NCI-H1105 (cell line): ENCODE measurements around the gene UGT2B28.
"Not testable (repeated sequence)": the region's sequence is repeated elsewhere in the genome, so short reads cannot be mapped to it uniquely, and the experiment has no call there.

Source experiments
- DNase-seq: peaks from one replicate; lab custom pipeline; 2025; lab: John Stamatoyannopoulos, UW

Gene UGT2B28

DNA sequence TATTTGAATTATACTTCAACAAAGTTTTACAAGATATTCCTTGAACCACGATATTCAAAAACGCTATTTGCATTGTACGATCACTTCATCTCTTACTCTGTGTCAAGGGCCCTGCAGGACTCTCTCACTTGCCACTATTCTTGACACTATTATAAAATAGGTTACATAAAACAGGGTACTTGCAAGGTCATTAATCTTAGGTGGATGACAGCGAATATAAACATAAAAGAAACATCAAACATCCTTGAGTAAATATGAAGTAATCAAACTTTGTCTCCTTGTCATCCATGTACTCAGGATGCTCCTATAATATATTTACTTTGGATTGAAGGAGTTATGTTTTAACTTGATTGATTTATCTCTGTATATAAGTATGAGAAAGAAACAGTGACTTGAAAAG, at the start of gene UGT2B28:
UGT2B28 (plus strand) TSS at position 395 of the 400 bp plus-strand sequence. CDS start 26 bp downstream, outside the sequence.
- not testable (repeated sequence) for DNase-seq

DNA sequence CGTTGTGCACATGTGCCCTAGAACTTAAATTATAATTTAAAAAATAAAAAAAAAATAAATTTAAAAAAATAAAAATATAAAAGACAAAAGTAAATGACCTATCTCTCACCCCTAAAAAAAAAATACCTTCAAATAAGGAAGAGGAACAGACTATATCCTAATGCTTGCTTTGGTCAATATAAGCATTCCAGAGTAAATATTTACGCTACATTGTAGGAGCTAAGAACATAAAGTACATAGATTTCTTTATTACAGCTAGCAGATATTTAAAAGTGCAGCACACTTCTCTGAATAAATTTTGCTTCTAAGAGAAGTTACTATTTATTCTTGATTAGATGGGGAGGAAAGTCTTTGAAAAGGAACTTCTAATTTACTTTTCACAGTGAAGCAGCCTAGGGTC, 41.2 kb upstream of the UGT2B28 start:
- no peak for DNase-seq

DNA sequence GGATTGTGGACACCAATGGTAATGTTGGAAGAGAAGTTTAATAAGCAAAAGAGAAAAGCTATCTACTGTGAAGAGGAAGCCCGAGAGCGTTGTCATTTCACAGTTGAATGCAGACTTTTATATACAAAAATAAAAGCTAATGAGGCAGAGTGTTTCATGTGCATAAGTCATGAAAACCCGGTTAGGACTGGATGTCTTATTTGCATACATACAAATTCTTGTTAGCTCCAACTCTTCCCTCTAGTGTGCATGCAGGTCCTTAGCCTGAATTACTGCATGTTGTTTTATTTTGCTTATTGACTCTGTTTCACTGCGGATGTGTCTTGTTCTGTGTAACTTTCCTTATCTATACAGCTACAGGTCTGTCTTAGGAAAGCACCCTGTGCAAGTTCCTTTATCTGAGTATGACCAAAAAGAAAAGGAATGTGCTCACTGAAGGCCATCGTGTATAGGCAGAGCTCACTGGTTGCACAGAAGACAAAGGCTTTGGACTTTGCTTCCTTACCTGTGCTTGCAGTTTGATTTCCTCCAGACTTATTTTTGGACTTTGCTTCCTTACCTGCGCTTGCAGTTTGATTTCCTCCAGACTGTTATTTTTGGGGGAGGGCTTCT, 40.6 kb upstream of the UGT2B28 start:
- no peak for DNase-seq

DNA sequence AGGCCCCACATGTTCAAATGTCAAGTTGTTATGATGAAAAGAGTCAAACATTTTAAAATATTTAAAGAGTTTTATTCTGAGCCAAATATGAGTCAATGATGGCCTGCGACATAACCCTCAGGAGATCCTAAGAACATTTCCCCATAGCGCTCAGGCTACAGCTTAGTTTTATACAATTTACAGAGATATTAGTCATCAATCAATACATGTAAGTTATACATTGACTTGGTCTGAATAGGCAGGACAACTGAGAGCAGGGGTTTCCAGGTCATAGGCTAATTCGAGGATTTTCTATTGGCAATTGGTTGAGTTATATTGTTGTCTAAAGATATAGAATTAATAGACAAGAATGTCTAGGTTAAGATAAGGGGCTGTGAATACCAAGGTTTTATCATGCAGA, 39.5 kb upstream of the UGT2B28 start:
- DNase-seq, result not testable (repeated sequence)

DNA sequence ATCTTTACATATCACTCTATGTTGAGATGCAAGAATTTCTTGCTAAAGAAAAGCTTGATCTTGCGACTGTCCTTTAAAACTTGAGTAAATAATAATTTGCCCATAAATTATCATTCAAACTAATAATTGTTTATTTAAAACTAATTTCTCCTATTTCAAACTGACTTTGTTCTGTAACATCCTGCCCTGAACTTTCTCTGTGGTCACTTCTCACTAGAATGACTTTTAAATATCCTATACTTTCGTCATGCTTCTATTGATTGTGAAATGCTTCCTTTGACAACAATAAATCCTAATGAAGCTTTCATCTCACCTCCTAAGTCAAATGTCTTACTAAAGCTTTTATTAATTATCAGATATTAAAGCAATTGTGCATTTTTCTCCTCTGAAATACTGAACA, 38.5 kb upstream of the UGT2B28 start:
- DNase-seq, result not testable (repeated sequence)

DNA sequence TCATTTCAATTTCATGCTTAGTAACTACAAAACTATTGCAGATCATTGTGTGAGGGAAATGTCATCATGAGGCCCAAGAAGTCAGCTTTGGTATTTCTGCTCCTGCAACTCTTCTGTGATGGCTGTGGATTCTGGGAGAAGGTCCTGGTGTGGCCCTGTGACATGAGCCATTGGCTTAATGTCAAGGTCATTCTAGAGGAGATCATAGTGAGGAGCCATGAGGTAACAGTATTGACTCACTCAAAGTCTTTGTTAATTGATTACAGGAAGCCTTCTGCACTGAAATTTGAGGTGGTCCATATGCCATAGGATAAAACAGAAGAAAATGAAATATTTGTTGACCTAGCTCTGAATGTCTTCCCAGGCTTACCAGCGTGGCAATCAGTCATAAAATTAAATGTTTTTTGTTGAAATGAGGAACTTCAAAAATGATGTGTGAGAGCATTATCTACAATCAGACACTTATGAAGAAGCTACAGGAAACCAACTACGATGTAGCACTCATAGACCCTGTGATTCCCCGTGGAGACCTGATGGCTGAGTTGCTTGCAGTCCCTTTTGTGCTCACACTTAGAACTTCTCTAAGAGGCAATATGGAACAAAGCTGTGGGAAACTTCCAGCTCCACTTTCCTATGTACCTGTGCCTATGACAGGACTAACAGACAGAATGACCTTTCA, 37.6 kb upstream of the UGT2B28 start:
- not testable (repeated sequence) for DNase-seq

DNA sequence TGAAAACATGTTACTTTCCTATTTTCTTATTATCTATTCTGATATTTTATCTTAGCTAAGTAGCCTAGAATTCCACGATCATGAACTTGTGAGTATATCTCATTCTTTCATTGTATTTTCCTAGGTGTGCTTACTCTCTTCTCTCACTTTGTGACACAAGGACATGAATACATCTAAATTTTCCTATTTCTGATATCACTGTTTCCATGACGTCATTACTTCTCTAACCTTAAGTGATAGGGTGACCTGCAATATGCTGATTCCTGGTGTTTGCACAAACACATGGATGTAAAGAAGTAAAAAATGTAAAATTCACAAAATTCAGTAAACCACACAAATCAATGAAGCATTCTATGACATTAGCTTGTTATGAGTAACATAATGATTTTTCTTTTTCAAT, 29.4 kb upstream of the UGT2B28 start:
- not testable (repeated sequence) for DNase-seq

DNA sequence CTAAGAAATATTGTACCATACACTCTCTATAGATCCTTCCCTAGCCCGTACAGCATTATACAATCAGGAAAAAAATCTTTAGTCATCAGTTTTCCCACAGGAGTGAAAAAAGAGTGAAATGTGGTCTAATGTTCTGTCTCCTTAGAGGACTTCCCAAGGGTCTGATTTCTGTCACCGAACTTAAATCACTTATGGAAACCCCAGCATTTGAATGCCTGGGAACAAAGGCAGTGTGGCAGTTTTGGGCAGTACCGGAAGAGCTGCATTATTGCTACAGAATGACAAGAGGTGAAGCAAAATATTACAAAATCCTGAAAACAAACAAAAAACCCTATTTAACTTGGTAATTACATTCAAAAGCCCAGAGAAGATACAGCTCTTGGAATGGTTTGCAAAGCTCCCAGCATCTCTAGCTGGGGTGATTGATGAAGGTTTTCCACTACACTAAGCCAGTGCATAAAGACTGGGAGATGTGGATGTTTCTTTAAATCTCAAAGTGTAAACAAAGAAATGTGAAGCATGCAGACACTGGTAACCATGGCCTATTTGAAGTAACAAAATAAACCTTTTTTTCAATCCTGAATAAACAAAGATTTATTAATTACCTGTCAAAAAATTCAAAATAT, 27.0 kb upstream of the UGT2B28 start:
- not testable (repeated sequence) for DNase-seq

DNA sequence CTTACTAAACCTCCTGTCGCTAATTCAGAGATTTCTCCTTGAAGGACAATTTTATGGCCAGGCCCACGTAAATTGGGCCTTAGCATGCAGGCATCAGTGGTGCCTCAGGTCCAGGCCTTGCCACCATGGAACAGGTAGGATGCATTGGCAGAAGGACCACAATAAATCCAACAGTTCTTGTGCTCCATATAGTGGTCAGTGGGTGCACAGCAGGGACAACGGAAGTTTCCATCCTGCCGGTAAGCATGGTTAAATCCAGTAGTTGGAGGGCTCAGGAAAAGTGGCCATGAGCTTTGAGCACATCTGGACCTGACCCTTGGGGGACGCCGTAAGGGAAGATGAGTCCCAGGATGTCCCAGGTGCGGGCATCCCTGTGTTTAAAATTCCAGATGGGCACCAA, 11.7 kb upstream of the UGT2B28 start:
- not testable (repeated sequence) for DNase-seq

DNA sequence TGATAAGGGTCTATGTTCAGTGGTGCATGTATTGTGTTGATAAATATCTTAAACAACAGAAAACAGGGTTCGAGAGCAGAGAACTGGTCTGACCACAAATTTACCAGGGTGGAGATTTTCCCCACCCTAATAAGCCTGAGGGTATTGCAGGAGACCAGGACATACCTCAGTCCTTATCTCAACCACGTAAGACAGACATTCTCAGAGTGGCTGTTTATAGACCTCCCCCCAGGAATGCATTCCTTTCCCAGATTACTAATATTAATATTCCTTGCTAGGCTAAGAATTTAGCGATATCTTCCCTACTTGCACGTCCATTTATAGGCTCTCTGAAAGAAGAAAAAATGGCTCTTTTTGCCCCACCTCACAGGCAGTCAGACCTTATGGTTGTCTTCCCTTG, 16.1 kb downstream of the UGT2B28 start:
- not testable (repeated sequence) for DNase-seq

DNA sequence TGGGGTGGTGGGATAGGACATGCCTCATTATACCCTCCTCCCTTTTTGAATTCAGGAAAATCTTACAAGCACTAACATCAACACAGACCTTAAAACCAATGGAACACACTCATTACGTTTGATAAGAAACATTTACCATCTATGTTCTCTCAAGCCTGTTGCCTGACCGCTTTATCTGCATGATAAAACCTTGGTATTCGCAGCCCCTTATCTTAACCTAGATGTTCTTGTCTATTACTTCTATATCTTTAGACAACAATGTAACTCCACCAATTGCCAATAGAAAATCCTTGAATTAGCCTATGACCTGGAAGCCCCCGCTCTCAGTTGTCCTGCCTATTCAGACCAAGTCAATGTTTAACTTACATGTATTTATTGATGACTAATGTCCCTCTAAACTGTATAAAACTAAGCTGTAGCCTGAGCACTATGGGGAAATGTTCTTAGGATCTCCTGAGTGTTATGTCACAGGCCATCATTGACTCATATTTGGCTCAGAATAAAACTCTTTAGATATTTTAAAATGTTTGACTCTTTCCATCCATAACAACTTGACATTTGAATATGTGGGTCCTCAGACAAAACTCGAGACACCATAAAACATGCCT, 28.3 kb downstream of the UGT2B28 start:
- DNase-seq, result not testable (repeated sequence)

DNA sequence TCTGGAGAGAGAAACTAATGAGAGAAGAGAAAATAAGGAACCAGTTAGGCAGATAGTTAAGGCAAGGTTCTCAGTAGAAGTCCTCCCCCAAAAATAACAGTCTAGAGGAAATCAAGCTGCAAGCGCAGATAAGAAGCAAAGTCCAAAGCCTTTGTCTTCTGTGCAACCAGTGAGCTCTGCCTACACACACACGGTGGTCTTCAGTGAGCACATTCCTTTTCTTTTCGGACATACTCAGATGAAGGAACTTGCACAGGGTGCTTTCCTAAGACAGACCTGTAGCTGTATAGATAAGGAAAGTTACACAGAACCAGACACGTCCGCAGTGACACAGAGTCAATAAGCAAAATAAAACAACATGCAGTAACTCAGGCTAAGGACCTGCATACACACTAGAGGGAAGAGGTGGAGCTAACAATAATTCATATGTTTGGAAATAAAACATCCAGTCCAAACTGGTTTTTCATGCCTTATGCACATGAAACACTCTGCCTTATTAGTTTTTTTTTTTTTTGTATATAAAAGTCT, 29.3 kb downstream of the UGT2B28 start:
- not testable (repeated sequence) for DNase-seq

DNA sequence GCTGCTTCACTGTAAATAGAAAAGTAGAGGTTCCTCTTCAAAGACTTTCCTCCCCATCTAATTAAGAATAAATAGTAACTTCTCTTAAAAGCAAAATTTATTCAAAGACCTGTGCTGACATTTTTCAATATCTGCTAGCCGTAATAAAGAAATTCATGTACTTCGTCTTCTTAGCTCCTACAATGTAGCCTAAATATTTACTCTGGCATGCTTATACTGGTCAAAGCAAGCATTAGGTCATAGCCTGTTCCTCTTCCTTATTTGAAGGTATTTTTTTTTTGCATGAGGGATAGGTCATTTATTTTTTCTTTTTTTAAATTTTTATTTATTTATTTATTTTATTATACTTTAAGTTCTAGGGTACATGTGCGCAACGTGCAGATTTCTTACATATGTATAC, 30.0 kb downstream of the UGT2B28 start:
- not testable (repeated sequence) for DNase-seq

DNA sequence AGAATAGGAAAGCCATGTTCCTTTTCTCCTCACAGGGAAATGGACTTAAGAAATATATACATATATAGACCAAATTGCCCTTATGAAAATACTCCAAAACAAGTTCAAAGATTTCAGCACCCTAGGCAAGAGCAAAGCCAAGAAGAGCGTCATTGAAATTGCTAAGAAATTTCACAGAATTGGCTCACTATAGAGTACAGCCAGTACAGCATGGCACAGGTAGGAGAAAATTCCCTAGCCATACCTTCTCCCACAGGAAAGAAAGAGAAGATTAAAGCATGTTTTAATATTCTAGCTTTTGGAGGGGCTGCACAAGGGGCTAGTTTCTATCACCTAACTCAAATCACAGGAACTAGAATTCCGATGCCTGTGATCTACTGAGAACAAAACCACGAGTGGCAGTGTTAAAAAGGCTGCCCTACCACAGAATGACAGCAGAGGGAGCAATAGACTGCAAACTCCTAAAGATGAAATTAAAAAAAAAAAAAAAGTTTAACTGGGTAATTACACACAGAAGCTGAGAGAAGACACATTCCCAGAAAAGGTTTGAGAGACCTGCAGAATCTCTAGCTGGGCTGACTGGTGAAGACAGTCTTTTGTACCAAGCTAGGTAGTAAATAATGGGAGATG, 37.5 kb downstream of the UGT2B28 start:
- DNase-seq, result not testable (repeated sequence)

DNA sequence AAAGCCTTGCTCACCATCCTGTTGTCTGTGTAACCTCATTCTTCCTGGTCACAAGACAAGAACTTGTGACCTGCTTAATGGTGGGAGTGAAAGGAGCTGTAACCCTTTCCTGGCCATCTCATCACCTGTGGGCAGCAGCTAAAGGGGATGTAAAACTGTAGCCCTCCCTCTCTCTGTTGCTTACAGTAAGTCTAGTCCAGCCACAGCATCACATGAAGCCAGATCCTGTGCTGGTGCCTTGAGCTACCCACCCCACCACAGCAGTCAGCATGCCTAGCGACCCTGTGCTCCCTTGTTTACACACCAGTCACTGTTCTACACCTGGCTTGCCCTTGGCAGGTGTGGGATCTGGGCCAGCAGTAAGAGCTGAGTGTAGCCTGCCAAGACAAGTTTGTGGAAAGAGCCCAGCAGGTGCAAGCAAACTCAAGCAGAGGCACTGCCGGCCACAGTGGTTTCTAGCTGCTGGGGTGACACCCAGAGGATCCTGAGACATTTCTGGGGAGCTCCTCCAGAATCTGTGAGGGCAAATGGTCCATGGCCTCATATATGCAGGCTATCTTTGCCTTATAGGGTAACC, 41.0 kb downstream of the UGT2B28 start:
- DNase-seq, result peak; percentile 74

DNA sequence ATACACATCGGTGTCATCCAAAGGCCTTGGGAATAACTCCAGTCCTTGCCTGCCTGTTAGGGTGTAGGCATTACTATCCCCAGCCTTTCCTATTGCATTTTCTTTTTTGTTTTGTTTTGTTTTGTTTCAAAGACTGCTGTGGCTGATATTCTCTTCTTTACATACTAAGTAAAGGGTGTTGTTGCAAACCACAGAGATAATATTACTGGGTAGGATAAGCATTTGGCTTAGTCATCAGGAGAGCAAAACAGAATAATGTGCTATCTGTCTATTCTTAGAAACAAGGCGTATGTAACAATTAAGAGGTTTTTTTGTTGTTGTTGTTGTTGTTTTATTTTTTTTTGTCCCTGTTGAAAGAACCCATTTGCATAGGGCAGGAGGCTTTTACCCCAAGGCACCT, 41.8 kb downstream of the UGT2B28 start:
- DNase-seq, result no peak

DNA sequence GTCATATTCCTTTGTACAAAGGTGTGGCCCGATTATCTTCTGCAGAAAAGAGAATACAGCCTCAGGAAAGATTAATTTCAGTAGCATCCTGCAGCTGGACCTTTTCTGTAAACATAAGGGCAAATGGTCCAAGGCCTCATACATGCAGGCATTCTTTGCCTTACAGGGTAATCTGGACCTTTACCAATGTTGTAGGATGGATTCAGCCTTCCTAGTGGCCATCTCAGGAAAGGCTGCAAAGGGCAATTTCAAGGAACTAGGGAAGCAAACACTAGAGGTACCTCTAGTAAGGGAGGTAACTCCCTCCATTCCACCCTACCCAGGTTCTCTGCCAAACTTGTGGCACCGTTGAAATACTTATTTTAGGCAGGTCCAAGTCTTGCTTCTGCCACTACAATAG, 43.0 kb downstream of the UGT2B28 start:
- no peak for DNase-seq

DNA sequence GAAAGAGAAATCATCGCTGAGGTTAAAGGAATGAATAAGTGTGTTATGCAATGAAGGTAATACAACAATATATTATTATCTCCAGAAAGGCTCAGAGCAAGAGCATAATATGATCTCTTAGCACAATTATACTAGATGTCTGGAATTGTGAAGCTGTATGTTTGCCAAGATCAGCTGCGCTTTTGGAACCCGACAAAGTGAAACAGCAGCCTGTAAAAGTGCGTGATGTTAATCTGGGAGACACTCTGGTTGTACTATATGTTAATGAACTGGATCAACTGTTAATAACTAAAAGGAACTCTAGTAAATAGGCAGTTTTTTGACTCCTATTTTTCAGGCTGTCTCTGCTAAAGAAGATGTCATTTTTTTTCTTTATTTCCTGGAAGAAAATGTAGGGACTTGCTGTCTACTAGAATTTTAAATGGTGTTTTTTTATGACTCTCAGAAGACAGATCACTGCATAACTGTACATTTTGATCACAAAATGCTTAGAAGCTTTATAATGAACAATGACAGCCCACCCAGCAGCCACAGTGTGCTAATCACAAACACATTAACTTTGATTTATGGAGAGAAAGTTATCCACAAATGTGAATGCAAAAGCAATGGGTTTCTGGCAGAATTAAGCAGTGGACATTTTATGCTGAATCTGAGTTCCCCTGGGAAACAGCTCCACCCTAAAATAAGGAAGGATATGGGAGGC, 50.2 kb downstream of the UGT2B28 start:
- no peak for DNase-seq

DNA sequence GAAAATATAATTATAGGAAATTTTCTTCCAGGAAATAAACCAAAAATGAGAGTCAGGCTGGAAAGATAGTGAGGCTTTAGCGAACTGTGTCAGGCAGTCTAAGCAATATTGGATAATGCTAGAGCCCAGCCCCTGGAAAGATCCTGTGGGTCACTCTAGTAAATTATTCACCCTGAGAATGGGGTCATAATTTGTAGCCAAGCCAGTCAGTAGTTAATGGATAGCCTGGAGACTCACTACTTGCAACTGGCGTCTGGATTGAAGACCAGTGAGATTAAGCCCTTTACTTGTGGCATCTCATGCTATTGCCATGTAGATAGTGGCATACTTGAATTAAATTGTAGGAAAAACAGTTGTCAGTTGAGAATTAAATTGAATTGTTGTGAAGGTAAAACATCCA, 51.0 kb downstream of the UGT2B28 start:
- DNase-seq, result not testable (repeated sequence)

DNA sequence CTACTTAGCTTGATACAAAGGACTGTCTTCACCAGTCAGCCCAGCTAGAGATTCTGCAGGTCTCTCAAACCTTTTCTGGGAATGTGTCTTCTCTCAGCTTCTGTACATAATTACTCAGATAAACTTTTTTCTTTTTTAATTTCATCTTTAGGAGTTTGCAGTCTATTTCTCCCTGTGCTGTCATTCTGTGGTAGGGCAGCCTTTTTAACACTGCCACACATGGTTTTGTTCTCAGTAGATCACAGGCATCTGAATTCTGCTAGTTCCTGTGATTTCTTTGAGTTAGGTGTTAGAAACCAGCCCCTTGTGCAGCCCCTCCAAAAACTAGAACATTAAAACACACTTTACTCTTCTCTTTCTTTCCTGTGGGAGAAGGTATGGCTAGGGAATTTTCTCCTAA, 55.2 kb downstream of the UGT2B28 start:
- DNase-seq, result not testable (repeated sequence)

DNA sequence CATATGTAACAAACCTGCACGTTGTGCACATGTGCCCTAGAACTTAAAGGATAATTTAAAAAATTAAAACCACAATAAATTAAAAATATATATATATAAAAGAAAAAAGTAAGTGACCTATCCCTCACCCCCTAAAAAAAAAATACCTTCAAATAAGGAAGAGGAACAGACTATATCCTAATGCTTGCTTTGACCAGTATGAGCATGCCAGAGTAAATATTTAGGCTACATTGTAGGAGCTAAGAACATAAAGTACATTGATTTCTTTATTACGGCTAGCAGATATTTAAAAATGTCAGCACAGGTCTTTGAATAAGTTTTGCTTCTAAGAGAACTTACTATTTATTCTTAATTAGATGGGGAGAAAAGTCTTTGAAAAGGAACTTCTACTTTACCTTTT, 62.8 kb downstream of the UGT2B28 start:
- DNase-seq, result not testable (repeated sequence)
